LNCaP clone FGC (cell line): ENCODE results near the gene SMIM35.

ENCODE experiments used
- DNase-seq: peaks from one replicate; pipeline ENCODE4 v3.0.0-alpha.2; 2011; ENCODE audit warnings: low read depth
- H3K4me3 ChIP-seq: 2 replicates; pipeline ENCODE4 v1.5.1; 2011; ENCODE audit warnings: mild to moderate bottlenecking, low read depth, low read length, control low read depth
- TF ChIP-seq, protein P1 (sequence below): IDR thresholded peaks from 2 replicates; pipeline ENCODE4 v1.5.1; 2012; ENCODE audit warnings: mild to moderate bottlenecking; ENCODE audit not compliant: control insufficient read depth, insufficient read depth; ENCODE audit errors: extremely low read depth

The SMIM35 gene

DNA sequence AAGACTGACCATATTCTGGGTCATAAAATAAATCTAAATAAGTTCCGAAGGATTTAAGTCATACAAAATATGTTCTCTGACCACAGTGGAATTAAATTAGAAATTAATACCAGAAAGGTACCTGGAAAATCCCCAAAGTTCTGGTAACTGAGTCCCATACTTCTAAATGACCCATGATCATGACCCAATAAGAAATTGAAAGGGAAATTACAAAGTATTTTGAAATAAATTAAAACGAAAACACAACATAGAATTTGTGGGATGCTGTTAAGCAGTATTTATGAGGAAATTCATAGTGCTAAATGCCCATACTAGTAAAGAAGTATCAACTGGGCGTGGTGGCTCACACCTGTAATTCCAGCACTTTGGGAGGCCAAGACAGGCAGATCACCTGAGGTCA, 123.9 kb downstream of the SMIM35 start:
- H3K4me3 ChIP-seq = no peak overlapping the region
- TF ChIP-seq, protein P1, sequence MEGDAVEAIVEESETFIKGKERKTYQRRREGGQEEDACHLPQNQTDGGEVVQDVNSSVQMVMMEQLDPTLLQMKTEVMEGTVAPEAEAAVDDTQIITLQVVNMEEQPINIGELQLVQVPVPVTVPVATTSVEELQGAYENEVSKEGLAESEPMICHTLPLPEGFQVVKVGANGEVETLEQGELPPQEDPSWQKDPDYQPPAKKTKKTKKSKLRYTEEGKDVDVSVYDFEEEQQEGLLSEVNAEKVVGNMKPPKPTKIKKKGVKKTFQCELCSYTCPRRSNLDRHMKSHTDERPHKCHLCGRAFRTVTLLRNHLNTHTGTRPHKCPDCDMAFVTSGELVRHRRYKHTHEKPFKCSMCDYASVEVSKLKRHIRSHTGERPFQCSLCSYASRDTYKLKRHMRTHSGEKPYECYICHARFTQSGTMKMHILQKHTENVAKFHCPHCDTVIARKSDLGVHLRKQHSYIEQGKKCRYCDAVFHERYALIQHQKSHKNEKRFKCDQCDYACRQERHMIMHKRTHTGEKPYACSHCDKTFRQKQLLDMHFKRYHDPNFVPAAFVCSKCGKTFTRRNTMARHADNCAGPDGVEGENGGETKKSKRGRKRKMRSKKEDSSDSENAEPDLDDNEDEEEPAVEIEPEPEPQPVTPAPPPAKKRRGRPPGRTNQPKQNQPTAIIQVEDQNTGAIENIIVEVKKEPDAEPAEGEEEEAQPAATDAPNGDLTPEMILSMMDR = no peak
- no peak for DNase-seq

DNA sequence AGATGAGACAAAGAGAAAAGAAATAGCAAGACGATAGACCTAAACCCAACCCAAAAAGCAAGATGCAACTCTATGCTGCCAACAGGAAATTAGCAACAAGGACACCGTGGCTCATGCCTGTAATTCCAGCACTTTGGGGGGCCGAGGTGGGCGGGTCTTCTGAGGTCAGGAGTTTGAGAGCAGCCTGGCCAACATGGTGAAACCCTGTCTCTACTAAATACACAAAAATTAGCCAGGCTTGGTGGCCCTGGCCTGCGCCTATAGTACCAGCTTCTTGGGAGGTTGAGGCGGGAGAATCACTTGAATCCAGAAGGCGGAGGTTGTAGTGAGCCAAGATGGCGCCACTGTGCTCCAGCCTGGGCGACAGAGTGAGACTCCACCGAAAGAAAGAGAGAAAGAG, 124.9 kb downstream of the SMIM35 start:
- TF ChIP-seq, protein P1 = no peak
- H3K4me3 ChIP-seq = no peak overlapping the region
- DNase-seq = no peak

GRCh38 chr11:117960406-117960805, 126.4 kb downstream of the SMIM35 start:
- no peak for DNase-seq
- TF ChIP-seq, protein P1 = no peak
- H3K4me3 ChIP-seq = no peak overlapping the region

- TF ChIP-seq, protein P1 = no peak
- H3K4me3 ChIP-seq = no peak overlapping the region
- DNase-seq = no peak
Measured at GRCh38 chr11:117959438-117960149, 127.2 kb downstream of the SMIM35 start.

- H3K4me3 ChIP-seq = no peak overlapping the region
- no peak for DNase-seq
- TF ChIP-seq, protein P1 = no peak
Measured at GRCh38 chr11:117958949-117959348, 127.8 kb downstream of the SMIM35 start.
